Measurements from ENCODE around the gene ADAMTS8. TPM values are rescaled to one million over a fixed set of nuclear protein-coding genes. Genes with fewer than 3 reads are reported as not detected.

The ADAMTS8 gene
- total RNA-seq, 1 donor from 2014 or later, result 0.56 TPM

GRCh38 chr11:130394615-130395014, 33.8 kb downstream of the ADAMTS8 start:
- ATAC-seq, result no peak

GRCh38 chr11:130391711-130392110, 36.7 kb downstream of the ADAMTS8 start:
- ATAC-seq, result no peak

- no peak for ATAC-seq
Observed at GRCh38 chr11:130390071-130390758, 38.2 kb downstream of the ADAMTS8 start.

GRCh38 chr11:130389335-130389935, 39.0 kb downstream of the ADAMTS8 start:
- no peak for ATAC-seq

GRCh38 chr11:130388607-130389205, 39.7 kb downstream of the ADAMTS8 start:
- no peak for ATAC-seq

GRCh38 chr11:130386056-130386455, 42.4 kb downstream of the ADAMTS8 start:
- ATAC-seq, result no peak

GRCh38 chr11:130383344-130384211, 44.8 kb downstream of the ADAMTS8 start:
- no peak for ATAC-seq

- no peak for ATAC-seq
Observed at GRCh38 chr11:130381317-130381716, 47.1 kb downstream of the ADAMTS8 start.

GRCh38 chr11:130380778-130381177, 47.6 kb downstream of the ADAMTS8 start:
- no peak for ATAC-seq

- ATAC-seq, result no peak
Observed at GRCh38 chr11:130379276-130379675, 49.1 kb downstream of the ADAMTS8 start.

GRCh38 chr11:130370845-130371590, 57.4 kb downstream of the ADAMTS8 start:
- ATAC-seq, result no peak

GRCh38 chr11:130369713-130370112, 58.7 kb downstream of the ADAMTS8 start:
- no peak for ATAC-seq

- ATAC-seq, result no peak
Observed at GRCh38 chr11:130369141-130369691, 59.2 kb downstream of the ADAMTS8 start.

- no peak for ATAC-seq
Observed at GRCh38 chr11:130359419-130359818, 69.0 kb downstream of the ADAMTS8 start.

- no peak for ATAC-seq
Observed at GRCh38 chr11:130358398-130358797, 70.0 kb downstream of the ADAMTS8 start.

Other genes starting within 250 kb of the ADAMTS8 start
- 22.5 TPM for gene ZBTB44, start 113.7 kb downstream of the ADAMTS8 start, total RNA-seq
- 2.0 TPM for gene ADAMTS15, start 20.0 kb upstream of the ADAMTS8 start, total RNA-seq